BJ (cell line): ENCODE results near the gene PID1. TPM values are rescaled to one million over a fixed set of nuclear protein-coding genes. Genes with fewer than 3 reads are reported as not detected.
"Not testable (repeated sequence)": the region's sequence is repeated elsewhere in the genome, so short reads cannot be mapped to it uniquely, and the experiment has no call there.

Experiments
- CTCF ChIA-PET: fragments of 350-600 bp; formaldehyde crosslinking; extraction: SDS; loops from one replicate; lab custom pipeline; 2021; ENCODE audit warnings: antibody characterized with exemption, inconsistent platforms; lab: Yijun Ruan, JAX
- POLR2A ChIA-PET: fragments of 300-600 bp; sonication (Branson Sonifier 250); formaldehyde crosslinking; extraction: SDS; loops from one replicate; lab custom pipeline; 2021; ENCODE audit warnings: antibody characterized with exemption; lab: Charles Lee
- DNase-seq: peaks from one replicate; pipeline ENCODE4 v3.0.0-alpha.2; 2011; ENCODE audit warnings: low read depth
- H3K27me3 ChIP-seq: 2 replicates; pipeline ENCODE4 v1.6.0; 2011; ENCODE audit warnings: low read length; ENCODE audit not compliant: control insufficient read depth, insufficient read depth
- H3K36me3 ChIP-seq: 2 replicates; pipeline ENCODE4 v1.5.1; 2011; ENCODE audit warnings: low read length; ENCODE audit not compliant: control insufficient read depth, insufficient read depth
- H3K4me3 ChIP-seq: 2 replicates; pipeline ENCODE4 v1.5.1; 2011; ENCODE audit warnings: low read depth, mild to moderate bottlenecking, control low read depth, low read length
- polyA plus RNA-seq: library from polyadenylated mRNA; depleted of rRNA; stranded (reverse); fragments of >200 nt; gene quantifications from 2 replicates; pipeline ENCODE4 v1.2.3, GENCODE V29; 2011
- TF ChIP-seq, protein P1 (sequence below): IDR thresholded peaks from 2 replicates; pipeline ENCODE4 v1.5.1; 2011; ENCODE audit warnings: low read depth, mild to moderate bottlenecking, control low read depth, inconsistent platforms, low read length, moderate library complexity; ENCODE audit not compliant: insufficient read depth

Gene PID1
- polyA plus RNA-seq, 1 experiment = 8.8 TPM

DNA sequence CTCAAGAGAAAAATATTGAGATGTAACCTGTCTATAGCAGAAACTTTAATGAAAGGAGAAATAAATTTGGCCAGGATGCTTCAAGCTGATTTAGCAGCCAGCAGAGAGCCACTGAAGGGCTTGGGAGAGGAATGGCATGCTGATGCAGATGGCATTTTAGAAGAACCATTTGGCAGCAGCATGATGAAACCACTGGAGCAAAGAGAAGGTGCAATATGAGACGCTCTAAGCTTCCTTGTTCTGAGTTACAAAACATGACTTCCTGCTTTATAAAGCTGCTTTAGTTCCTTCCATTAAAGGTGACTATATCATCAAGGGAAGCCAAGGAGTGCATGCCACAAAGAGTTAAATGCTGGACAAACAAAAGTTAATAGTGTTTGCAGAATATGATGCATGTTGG lies 189.7 kb downstream of the PID1 start:
- CTCF ChIA-PET = no interaction called here
- POLR2A ChIA-PET = no interaction called here
- DNase-seq = no peak
- TF ChIP-seq, protein P1, sequence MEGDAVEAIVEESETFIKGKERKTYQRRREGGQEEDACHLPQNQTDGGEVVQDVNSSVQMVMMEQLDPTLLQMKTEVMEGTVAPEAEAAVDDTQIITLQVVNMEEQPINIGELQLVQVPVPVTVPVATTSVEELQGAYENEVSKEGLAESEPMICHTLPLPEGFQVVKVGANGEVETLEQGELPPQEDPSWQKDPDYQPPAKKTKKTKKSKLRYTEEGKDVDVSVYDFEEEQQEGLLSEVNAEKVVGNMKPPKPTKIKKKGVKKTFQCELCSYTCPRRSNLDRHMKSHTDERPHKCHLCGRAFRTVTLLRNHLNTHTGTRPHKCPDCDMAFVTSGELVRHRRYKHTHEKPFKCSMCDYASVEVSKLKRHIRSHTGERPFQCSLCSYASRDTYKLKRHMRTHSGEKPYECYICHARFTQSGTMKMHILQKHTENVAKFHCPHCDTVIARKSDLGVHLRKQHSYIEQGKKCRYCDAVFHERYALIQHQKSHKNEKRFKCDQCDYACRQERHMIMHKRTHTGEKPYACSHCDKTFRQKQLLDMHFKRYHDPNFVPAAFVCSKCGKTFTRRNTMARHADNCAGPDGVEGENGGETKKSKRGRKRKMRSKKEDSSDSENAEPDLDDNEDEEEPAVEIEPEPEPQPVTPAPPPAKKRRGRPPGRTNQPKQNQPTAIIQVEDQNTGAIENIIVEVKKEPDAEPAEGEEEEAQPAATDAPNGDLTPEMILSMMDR = no peak
- Histone ChIP-seq H3K36me3 (no peaks in the 10 kb centered on the region), H3K4me3 (no peak overlapping the region), H3K27me3 (no peaks in the 10 kb centered on the region)

DNA sequence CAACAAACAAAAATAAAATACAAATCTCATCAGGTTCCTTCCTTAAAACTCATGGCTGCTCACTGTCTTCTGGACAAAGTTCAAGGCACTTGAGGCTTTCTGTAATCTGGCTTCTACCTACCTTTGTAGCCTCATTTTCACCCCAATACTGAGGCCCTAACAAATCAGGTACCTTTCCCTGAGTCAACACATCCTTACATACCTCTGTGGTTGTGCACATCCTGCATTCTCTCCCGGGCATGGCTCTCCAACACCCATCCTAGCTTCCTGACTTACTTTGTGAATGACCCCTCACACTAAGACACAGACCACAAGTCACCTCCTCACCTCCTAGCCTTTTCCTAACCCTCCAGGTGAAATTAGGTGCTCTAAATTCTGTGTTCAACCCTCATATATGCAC lies 190.9 kb downstream of the PID1 start:
- POLR2A ChIA-PET = no interaction called here
- TF ChIP-seq, protein P1 = no peak
- H3K36me3 ChIP-seq = no peaks in the 10 kb centered on the region
- H3K4me3 ChIP-seq = no peak overlapping the region
- H3K27me3 ChIP-seq = no peaks in the 10 kb centered on the region
- CTCF ChIA-PET = no interaction called here
- DNase-seq = no peak

DNA sequence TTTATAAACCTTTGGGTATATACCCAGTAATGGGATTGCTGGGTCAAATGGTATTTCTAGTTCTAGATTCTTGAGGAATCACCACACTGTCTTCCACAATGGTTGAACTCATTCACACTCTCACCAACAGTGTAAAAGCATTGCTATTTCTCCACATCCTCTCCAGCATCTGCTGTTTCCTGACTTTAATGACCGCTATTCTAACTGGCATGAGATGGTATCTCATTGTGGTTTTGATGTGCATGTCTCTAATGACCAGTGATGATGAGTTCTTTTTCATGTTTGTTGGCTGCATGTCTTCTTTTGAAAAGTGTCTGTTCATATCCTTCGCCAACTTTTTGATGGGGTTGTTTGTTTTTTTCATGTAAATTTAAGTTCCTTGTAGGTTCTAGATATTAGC lies 194.2 kb downstream of the PID1 start:
- H3K27me3 ChIP-seq, POLR2A ChIA-PET, H3K36me3 ChIP-seq, H3K4me3 ChIP-seq, CTCF ChIA-PET, DNase-seq: not testable (repeated sequence)

DNA sequence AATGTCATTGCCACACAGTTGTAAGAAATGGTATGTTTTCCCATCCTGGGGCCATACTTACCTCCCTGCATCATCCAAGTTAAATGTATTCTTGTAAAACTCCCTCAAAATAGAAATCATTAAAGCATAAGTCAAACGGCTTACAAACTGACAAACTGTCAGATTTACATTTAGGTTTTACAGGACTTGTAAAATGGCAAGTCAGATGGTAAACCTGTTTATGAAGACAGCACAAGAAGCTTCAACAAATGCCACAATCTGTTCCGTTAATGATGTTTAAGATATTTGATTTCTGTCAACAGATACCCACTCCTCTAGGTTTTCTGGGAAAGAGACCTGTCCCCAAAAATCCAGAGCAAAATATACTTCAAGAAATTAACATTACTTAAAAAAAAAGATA lies 197.2 kb downstream of the PID1 start:
- no peaks in the 10 kb centered on the region for H3K27me3 ChIP-seq
- no peak overlapping the region for H3K4me3 ChIP-seq
- no peak for DNase-seq
- TF ChIP-seq, protein P1 = no peak
- ChIA-PET POLR2A (no interaction called here), CTCF (no interaction called here)
- no peaks in the 10 kb centered on the region for H3K36me3 ChIP-seq

DNA sequence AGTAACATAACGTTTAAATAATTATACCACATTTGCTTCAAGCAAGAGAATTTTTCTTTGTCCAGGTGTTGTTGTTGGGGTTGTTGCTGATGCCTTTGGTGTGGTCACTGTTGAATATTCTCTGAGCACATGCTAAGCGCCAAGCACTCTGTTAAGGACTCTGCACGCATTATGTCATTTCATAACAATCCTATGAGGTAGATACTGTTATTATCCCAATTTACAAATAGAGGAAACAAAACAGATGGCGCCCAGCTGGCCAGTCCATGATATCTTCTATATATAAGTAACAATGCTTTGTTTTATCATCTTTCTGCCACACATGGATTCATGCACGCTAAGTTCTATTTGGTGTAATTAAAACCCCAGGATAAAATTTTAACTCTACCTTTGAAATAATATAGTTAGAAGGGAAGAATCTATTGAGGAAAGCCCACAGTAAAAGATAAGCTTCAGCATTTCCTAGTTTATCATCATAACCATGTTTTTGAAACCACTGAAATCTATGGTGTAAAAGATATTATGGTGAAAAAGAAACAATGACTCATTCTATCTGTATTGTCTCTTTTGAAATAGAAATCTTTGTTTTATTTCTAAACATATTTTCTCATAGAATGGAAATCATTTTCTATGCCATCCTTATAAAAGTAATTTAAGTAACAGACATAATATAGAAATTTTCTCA lies 199.7 kb downstream of the PID1 start:
- H3K36me3 ChIP-seq = no peaks in the 10 kb centered on the region
- no peak overlapping the region for H3K4me3 ChIP-seq
- no peaks in the 10 kb centered on the region for H3K27me3 ChIP-seq
- POLR2A ChIA-PET = no interaction called here
- TF ChIP-seq, protein P1 = no peak
- CTCF ChIA-PET = no interaction called here
- DNase-seq = no peak
